ENCODE measurements around the gene PHF12. TPM values are rescaled to one million over a fixed set of nuclear protein-coding genes. Genes with fewer than 3 reads are reported as not detected.
"Not testable (repeated sequence)": the region's sequence is repeated elsewhere in the genome, so short reads cannot be mapped to it uniquely, and the experiment has no call there.

PHF12 gene
- total and polyA plus RNA-seq, 2 of the 4 experiments (the other 2 are of a cell fraction) = 24.4 to 25.6 TPM

DNA sequence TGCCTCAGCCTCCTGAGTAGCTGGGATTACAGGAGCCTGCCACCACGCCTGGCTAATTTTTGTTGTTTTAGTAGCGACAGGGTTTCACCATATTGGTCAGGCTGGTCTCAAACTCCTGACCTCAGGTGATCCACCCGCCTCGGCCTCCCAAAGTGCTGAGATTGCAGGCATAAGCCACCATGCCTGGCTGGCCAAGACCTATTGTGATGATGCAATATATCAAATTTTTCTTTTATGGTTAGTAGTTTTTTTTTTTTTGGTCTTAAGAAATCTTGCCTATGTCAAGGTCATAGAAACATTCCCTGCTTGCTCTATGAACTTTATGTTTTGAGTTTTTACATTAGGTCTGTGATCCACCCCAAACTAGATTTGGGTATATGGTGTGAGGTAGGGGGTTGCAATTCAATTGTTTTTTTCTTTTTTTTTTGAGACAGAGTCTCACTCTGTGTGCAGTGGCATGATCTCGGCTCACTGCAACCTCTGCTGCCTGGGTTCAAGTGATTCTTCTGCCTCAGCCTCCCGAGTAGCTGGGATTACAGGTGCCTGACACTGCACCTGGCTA is 74.1 kb downstream of the PHF12 start:
- H2BK15ac ChIP-seq (ENCODE audit: low read depth, low read length); in situ Hi-C loops (cut with MboI; ENCODE audit: low sequenced_read_pairs); dilution Hi-C loops (cut with HindIII; ENCODE audit: low sequenced_read_pairs, unreplicated experiment); BruUV-seq (replicated peaks); H3K23ac ChIP-seq (ENCODE audit: low read depth, low read length); H3K9me1 ChIP-seq (ENCODE audit: insufficient read depth, low read length); H3K27ac ChIP-seq (ENCODE audit: insufficient read depth, low read length); H3K27me3 ChIP-seq (ENCODE audit: control insufficient read depth, insufficient read depth, low read length); H4K20me1 ChIP-seq (ENCODE audit: insufficient read depth, low read length); H3K14ac ChIP-seq (replicated peaks; ENCODE audit: low read depth, low read length); POLR2A ChIA-PET (ENCODE audit: unreplicated experiment); H3K9me3 ChIP-seq (ENCODE audit: control insufficient read depth, insufficient read depth, low read length); H2AK5ac ChIP-seq (ENCODE audit: low read depth, low read length); CTCF ChIA-PET; intact Hi-C loops (cut with micrococcal nuclease); H3K4me2 ChIP-seq (ENCODE audit: low read depth, low read length); H3K56ac ChIP-seq (ENCODE audit: extremely low read depth, insufficient read depth, low read length); H2BK120ac ChIP-seq (ENCODE audit: low read depth, low read length); H3K79me1 ChIP-seq (ENCODE audit: low read depth in 1 of 2, low read length in 2 of 2); H3K18ac ChIP-seq (ENCODE audit: low read depth, low read length); H4K91ac ChIP-seq (ENCODE audit: insufficient read depth, low read depth, low read length); DNase-seq; H4K8ac ChIP-seq (ENCODE audit: low read depth in 2 of 2, low read length in 2 of 2); H2BK5ac ChIP-seq (ENCODE audit: low read depth, low read length, poor library complexity, severe bottlenecking); H3K4ac ChIP-seq (ENCODE audit: low read depth, low read length); H2AFZ ChIP-seq (replicated peaks; ENCODE audit: low read length, poor library complexity); H2AK9ac ChIP-seq (replicated peaks; ENCODE audit: low read depth, low read length, poor library complexity); H3K4me1 ChIP-seq (ENCODE audit: control insufficient read depth, insufficient read depth, low read length); H3K4me3 ChIP-seq (ENCODE audit: insufficient read depth, low read depth, low read length); H4K5ac ChIP-seq (ENCODE audit: low read depth, low read length); H3K9ac ChIP-seq (ENCODE audit: low read depth, low read length); ATAC-seq (ENCODE audit: low read depth); H2BK20ac ChIP-seq (ENCODE audit: low read depth, low read length): not testable (repeated sequence)
- TF ChIP-seq CEBPB (IDR thresholded peaks at IDR 0.05; ENCODE audit: low read depth, low read length) = peak; percentile 56
- H3K36me3 ChIP-seq (ENCODE audit: control insufficient read depth, insufficient read depth, low read length) = peaks cover 36% of the 10 kb centered on the region
- WGBS, 2 experiments (ENCODE audit: extremely low coverage in 2 of 2, insufficient read length in 1 of 2) = no CpG with 5 or more reads among the region's 6 CpGs
